Lung (tissue), 12 donors: ENCODE measurements around the gene ZSWIM3. TPM values are rescaled to one million over a fixed set of nuclear protein-coding genes. Genes with fewer than 3 reads are reported as not detected.

Experiments used
- ATAC-seq: fragments of 200-7000 bp; cut with Tn5 transposase; one replicate; pipeline ENCODE4 v1.9.1; 2020; ENCODE audit warnings: moderate number of reproducible peaks; ENCODE audit not compliant: insufficient read depth, low FRiP score
- DNase-seq, 3 donors: peaks; one replicate each; pipeline ENCODE4 v3.0.0-alpha.2; 2013 to 2017
- H3K27ac ChIP-seq, 2 donors: one replicate each; pipeline ENCODE4 v1.5.1; 2013; ENCODE audit warnings: mild to moderate bottlenecking in 2 of 2, moderate library complexity in 2 of 2, control low read depth in 1 of 2, inconsistent platforms in 1 of 2, low read depth in 1 of 2, low read length in 1 of 2
- H3K27me3 ChIP-seq, 3 donors: one replicate each; pipeline ENCODE4 v1.5.1; 2013; ENCODE audit warnings: low read length in 2 of 3; ENCODE audit not compliant: control insufficient read depth in 3 of 3, insufficient read depth in 3 of 3
- H3K36me3 ChIP-seq, 4 donors: one replicate each; pipeline ENCODE4 v1.5.1; 2013; ENCODE audit warnings: low read length in 4 of 4, mild to moderate bottlenecking in 1 of 4, moderate library complexity in 1 of 4; ENCODE audit not compliant: control insufficient read depth in 4 of 4, insufficient read depth in 4 of 4
- H3K4me1 ChIP-seq, 5 donors: one replicate each; pipeline ENCODE4 v1.5.1; 2013; ENCODE audit warnings: low read length in 5 of 5, mild to moderate bottlenecking in 2 of 5, moderate library complexity in 1 of 5; ENCODE audit not compliant: control insufficient read depth in 5 of 5, insufficient read depth in 5 of 5
- H3K4me3 ChIP-seq: one replicate; pipeline ENCODE4 v1.5.1; 2013; ENCODE audit warnings: mild to moderate bottlenecking, control low read depth, moderate library complexity
- H3K9ac ChIP-seq, 2 donors: one replicate each; pipeline ENCODE4 v1.5.1; 2013; ENCODE audit warnings: low read length in 2 of 2, control low read depth in 1 of 2; ENCODE audit not compliant: insufficient read depth in 1 of 2
- H3K9me3 ChIP-seq, 4 donors: one replicate each; pipeline ENCODE4 v1.5.1; 2013; ENCODE audit warnings: low read length in 3 of 4, mild to moderate bottlenecking in 1 of 4, moderate library complexity in 1 of 4; ENCODE audit not compliant: control insufficient read depth in 4 of 4, insufficient read depth in 3 of 4
- WGBS, 2 donors: extraction: QIAGEN DNeasy Blood & Tissue Kit; methylation state at CpG; one replicate each; pipeline ENCODE4 v1.1.7; 2013; 5-methylcytosine and 5-hydroxymethylcytosine counted together
- polyA plus RNA-seq, 2 donors: library from polyadenylated mRNA; stranded (reverse); fragments of 200-250 nt; gene quantifications; one replicate each; pipeline ENCODE4 v1.2.1, GENCODE V29; 2013
- total RNA-seq, 2 donors: library from RNA; depleted of rRNA in 1 of 2; stranded (reverse); fragments of >200 nt in 1 of 2; gene quantifications; one replicate each; pipeline ENCODE4 v1.2.1, GENCODE V29; 2014 to 2021
- TF ChIP-seq, protein P1 (sequence below): IDR thresholded peaks from 2 replicates; pipeline ENCODE4 v1.5.1; 2012; ENCODE audit warnings: mild to moderate bottlenecking; ENCODE audit errors: control extremely low read depth, extremely low read depth
- donor health status: control.
- donor health status: control.
- donor health status: Bipolar disorder and iron deficiency.
- donor health status: healthy.
- donor health status: DM: yes; HTN: yes; CAD: no.

The ZSWIM3 gene
- total and polyA plus RNA-seq, 4 donors = 1.7 to 5.2 (median 3.4) TPM

DNA sequence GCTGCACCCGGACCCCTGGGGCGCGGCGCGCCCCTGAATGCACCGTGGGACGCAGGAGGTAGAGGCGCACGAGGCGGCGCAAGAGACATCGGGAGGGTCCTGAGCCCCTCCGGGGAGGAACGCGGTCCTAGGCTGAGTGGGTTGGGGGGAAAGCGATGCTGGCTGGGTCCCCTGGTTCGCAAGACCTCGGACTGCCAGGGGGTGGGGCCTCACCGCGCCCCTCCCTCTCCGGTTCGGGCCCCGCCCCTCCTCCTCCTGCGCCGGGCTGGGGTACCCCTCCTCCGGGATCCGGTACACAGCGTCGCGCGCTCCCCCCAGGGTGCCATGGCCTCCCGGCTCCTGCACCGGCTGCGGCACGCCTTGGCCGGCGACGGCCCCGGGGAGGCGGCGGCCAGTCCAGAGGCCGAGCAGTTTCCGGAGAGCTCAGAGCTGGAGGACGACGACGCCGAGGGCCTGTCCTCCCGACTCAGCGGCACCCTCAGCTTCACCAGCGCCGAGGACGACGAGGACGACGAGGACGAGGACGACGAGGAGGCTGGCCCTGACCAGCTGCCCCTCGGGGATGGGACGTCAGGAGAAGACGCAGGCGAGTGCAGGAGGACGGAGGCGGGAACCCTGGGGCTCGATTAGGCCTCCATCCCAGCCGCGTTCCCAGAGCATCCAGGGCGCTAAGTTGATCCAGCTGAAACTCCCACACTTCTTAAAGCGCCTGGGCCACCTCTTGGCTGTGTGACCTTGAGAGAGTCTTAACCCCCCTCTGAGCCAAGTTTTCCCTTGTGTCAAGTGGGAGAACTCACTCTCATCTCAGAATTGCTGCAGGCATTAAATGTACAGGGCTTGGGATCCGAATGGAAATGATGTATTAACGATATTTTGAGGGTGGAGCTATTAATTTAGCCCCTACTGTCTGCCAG is 23.3 kb upstream of the ZSWIM3 start:
- Histone ChIP-seq H3K4me1 (peaks cover 6 to 31% (median 12%) of the 10 kb centered on the region in 5 donors), H3K9ac (peak overlapping the region; percentile 69 to 73), H3K36me3 (peaks cover 0 to 13% (median 4%) of the 10 kb centered on the region in 4 donors), H3K9me3 (no peaks in the 10 kb centered on the region), H3K27ac (peak overlapping the region; percentile 90 to 97), H3K4me3 (peak overlapping the region; percentile 60), H3K27me3 (no peaks in the 10 kb centered on the region)
- peak; percentile 87 to 91 (median 88) for DNase-seq
- TF ChIP-seq, protein P1, sequence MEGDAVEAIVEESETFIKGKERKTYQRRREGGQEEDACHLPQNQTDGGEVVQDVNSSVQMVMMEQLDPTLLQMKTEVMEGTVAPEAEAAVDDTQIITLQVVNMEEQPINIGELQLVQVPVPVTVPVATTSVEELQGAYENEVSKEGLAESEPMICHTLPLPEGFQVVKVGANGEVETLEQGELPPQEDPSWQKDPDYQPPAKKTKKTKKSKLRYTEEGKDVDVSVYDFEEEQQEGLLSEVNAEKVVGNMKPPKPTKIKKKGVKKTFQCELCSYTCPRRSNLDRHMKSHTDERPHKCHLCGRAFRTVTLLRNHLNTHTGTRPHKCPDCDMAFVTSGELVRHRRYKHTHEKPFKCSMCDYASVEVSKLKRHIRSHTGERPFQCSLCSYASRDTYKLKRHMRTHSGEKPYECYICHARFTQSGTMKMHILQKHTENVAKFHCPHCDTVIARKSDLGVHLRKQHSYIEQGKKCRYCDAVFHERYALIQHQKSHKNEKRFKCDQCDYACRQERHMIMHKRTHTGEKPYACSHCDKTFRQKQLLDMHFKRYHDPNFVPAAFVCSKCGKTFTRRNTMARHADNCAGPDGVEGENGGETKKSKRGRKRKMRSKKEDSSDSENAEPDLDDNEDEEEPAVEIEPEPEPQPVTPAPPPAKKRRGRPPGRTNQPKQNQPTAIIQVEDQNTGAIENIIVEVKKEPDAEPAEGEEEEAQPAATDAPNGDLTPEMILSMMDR = no peak
- peak; percentile 80 for ATAC-seq
- 6 to 7% methylated on average over 61 to 70 of the region's 71 CpGs for WGBS, 2 donors

DNA sequence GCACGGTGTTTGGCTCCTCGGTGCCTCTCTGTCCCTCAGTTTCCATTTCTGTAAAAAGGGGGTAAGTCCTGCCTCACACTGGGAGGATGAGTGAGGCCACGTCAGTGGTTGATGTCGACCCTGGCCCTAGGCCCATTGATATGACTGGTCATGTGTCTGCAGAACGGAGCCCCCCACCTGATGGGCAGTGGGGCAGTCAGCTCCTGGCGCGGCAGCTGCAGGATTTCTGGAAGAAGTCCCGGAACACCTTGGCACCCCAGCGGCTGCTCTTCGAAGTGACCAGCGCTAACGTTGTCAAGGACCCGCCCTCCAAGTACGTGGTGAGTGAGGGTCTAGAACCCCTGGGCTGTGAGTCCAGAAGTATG is 22.6 kb upstream of the ZSWIM3 start:
- 86 to 87% methylated on average over 14 of the region's 14 CpGs for WGBS, 2 donors
- H3K36me3 ChIP-seq = peaks cover under 1 to 15% (median 4%) of the 10 kb centered on the region in 4 donors
- H3K9me3 ChIP-seq = no peaks in the 10 kb centered on the region
- H3K9ac ChIP-seq = no peak overlapping the region
- H3K27ac ChIP-seq = peak overlapping the region in 1 of 2 donors; percentile 90
- H3K4me1 ChIP-seq = peaks cover 6 to 31% (median 12%) of the 10 kb centered on the region in 5 donors
- ATAC-seq (no peak), DNase-seq (no peak)
- peak overlapping the region; percentile 60 for H3K4me3 ChIP-seq
- H3K27me3 ChIP-seq = no peaks in the 10 kb centered on the region
- TF ChIP-seq, protein P1 = no peak

DNA sequence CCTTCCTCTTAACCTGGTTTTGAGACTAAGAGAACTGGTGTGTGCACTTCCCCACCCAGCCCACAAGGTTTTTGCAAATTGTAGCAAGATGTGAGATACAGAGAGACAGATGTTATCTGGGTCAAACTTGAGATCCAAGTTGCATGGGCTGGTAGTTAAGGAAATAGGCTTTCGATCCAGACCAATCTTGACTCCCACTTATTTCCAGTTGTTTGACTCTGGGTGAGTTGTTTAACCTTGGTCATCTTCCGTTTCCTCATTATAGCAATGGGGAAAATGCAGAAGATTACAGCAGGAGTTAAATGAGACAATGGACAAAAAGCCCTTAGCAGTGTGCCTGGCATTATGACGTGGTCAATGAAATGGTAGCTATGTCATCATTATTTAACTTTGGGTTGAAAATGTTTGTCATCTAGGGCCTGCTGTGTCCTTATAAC is 22.1 kb upstream of the ZSWIM3 start:
- H3K4me1 ChIP-seq = peaks cover 6 to 31% (median 12%) of the 10 kb centered on the region in 5 donors
- H3K27ac ChIP-seq = peak overlapping the region in 1 of 2 donors; percentile 49
- H3K27me3 ChIP-seq = no peaks in the 10 kb centered on the region
- H3K9me3 ChIP-seq = no peaks in the 10 kb centered on the region
- no peak for DNase-seq
- ATAC-seq = no peak
- no peak overlapping the region for H3K4me3 ChIP-seq
- H3K36me3 ChIP-seq = peaks cover 6 to 16% (median 7%) of the 10 kb centered on the region in 4 donors
- TF ChIP-seq, protein P1 = no peak
- H3K9ac ChIP-seq = no peak overlapping the region
- WGBS, 2 donors = 56 to 69% methylated on average over 3 of the region's 3 CpGs
